ENCODE measurements around the gene S100A2. TPM values are rescaled to one million over a fixed set of nuclear protein-coding genes. Genes with fewer than 3 reads are reported as not detected.

Gene S100A2
- total RNA-seq, 1 donor from 2014 or later: not detected

DNA sequence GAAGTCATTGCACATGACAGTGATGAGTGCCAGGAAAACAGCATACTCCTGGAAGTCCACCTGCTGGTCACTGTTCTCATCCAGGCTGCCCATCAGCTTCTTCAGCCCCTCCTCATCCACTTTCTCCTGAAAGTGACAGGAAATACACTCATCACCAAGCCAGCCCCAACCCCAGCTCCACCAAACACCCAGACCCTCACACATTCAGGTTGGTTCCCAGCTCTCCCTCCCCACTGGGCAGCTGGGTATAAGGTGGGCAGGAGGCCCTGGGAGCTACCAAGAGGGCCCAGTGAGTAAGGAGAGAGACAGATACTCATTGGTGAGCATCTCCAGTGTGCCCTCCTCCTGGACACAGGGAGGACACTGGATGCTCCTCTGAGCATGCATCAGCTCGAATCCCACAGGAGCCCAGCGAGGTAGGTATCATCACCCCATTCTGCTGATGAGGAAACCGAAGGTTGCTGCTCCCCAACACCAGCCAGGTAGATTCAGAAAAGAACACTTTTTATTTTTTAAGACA lies 4.1 kb downstream of the S100A2 start:
- Histone ChIP-seq H3K27me3 (no peaks in the 10 kb centered on the region), H3K4me3 (no peak overlapping the region), H3K4me1 (peaks cover 7 to 13% of the 10 kb centered on the region in 2 donors), H3K9me3 (no peaks in the 10 kb centered on the region), H3K36me3 (no peaks in the 10 kb centered on the region), H3K27ac (no peak overlapping the region)
- TF ChIP-seq, protein P1, sequence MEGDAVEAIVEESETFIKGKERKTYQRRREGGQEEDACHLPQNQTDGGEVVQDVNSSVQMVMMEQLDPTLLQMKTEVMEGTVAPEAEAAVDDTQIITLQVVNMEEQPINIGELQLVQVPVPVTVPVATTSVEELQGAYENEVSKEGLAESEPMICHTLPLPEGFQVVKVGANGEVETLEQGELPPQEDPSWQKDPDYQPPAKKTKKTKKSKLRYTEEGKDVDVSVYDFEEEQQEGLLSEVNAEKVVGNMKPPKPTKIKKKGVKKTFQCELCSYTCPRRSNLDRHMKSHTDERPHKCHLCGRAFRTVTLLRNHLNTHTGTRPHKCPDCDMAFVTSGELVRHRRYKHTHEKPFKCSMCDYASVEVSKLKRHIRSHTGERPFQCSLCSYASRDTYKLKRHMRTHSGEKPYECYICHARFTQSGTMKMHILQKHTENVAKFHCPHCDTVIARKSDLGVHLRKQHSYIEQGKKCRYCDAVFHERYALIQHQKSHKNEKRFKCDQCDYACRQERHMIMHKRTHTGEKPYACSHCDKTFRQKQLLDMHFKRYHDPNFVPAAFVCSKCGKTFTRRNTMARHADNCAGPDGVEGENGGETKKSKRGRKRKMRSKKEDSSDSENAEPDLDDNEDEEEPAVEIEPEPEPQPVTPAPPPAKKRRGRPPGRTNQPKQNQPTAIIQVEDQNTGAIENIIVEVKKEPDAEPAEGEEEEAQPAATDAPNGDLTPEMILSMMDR (IDR thresholded peaks at IDR 0.05): no peak
- intact Hi-C loops (cut with DNase I): no loop called here
- no peak for DNase-seq (ENCODE audit: low spot score in 2 of 2)

DNA sequence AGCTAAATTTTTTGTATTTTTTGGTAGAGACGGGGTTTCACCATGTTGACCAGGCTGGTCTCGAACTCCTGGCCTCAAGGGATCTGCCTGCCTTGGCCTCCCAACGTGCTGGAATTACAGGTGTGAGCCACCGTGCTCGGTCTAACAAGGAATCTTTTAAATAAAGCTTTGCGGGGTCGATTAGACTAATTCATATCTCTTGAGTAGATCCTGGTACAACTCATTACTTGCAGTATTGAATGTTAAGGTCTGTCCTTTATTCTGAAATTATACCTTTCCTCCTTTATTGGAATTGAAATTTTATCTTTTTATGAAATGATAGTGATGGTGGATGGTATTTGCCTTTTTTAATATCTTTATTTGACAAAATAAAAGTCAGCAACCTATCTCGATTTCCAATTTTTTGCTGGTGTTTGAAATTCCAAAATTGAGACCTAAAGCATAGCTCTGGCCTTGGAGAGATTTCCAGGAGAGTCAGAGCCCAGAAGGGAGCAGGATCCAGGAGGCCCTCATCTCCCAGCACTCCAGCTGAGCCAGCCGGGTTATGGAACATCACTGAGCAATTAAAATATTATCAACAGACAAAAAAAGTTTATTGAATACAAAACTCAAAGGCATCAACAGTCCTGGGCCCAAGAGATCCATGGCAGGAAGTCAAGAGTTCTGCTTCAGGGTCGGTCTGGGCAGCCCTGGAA lies 4.7 kb downstream of the S100A2 start:
- no peak overlapping the region for H3K4me3 ChIP-seq
- H3K27ac ChIP-seq: no peak overlapping the region
- no peaks in the 10 kb centered on the region for H3K9me3 ChIP-seq
- DNase-seq (ENCODE audit: low spot score in 2 of 2): no peak
- TF ChIP-seq, protein P1 (IDR thresholded peaks at IDR 0.05): no peak
- peaks cover 3 to 8% of the 10 kb centered on the region in 2 donors for H3K4me1 ChIP-seq
- H3K36me3 ChIP-seq: no peaks in the 10 kb centered on the region
- H3K27me3 ChIP-seq: no peaks in the 10 kb centered on the region
- intact Hi-C loops (cut with DNase I): no loop called here

DNA sequence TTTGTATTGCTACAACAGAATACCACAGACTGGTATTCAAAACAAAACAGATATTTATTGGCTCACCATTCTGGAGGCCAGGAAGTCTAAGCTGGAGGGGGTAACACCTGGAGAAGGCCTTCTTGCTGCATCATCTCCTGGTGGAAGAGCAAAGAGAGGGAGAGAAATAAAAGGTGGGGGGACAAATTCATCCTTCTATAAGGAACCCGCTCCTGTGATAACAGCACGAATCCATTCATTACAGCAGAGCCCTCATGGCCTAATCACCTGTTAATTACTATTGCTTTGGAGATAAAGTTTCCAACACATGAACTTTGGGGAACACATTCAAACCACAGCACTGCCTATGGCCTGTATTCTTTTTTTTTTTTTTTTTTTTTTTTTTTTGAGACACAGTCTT lies 5.4 kb downstream of the S100A2 start:
- no peak for DNase-seq (ENCODE audit: low spot score in 2 of 2)
- TF ChIP-seq, protein P1 (IDR thresholded peaks at IDR 0.05): no peak
- intact Hi-C loops (cut with DNase I): no loop called here

DNA sequence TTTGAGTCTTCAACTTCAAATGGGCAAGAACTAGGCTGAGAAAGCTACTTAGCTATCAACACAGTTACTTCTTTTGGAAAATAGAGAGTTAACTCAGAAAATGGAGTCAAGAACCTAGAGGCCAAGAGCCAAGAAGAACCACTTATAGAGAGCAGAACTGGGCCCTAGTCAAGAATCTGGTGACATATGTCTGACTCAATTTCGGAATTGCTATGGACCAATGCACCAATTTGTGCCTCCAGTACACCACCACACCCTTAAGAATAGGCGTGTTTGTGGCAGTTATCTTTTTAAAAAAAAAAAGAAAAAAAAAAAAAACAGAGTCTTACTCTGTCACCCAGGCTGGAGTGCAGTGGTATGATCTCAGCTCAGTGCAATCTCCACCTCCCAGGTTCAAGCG lies 7.8 kb downstream of the S100A2 start:
- Histone ChIP-seq H3K4me1 (peaks cover 17 to 18% of the 10 kb centered on the region in 2 donors), H3K4me3 (no peak overlapping the region), H3K9me3 (no peaks in the 10 kb centered on the region), H3K36me3 (no peaks in the 10 kb centered on the region), H3K27me3 (no peaks in the 10 kb centered on the region), H3K27ac (no peak overlapping the region)
- no peak for DNase-seq (ENCODE audit: low spot score in 2 of 2)
- TF ChIP-seq, protein P1 (IDR thresholded peaks at IDR 0.05): no peak
- intact Hi-C loops (cut with DNase I): no loop called here

More for the DNA sequence above, 5.4 kb downstream of the S100A2 start:
- H3K36me3 ChIP-seq: no peaks in the 10 kb centered on the region
- peaks cover 0 to under 1% of the 10 kb centered on the region in 2 donors for H3K4me1 ChIP-seq
- H3K27ac ChIP-seq: no peak overlapping the region
- no peaks in the 10 kb centered on the region for H3K9me3 ChIP-seq
- H3K4me3 ChIP-seq: no peak overlapping the region
- H3K27me3 ChIP-seq: no peaks in the 10 kb centered on the region

DNA sequence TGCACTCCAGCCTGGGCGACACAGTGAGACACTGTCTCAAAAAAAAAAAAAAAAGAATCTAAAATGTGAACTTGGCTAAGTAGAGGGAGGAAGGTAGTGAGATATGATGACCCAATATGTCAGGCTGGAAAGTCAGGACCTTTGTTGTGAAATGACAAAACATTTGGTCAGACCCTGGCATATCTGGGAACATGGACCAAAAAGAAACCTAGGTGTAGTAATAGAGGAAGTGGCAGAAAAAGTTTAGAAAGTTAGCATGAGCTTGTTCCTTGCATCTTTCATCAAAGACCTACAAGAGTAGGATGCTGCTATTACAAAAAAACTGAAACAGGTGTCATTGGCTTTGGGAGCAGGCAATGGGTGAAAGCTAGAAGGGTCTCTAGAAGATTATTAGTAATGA lies 9.3 kb downstream of the S100A2 start:
- H3K4me1 ChIP-seq: peaks cover 17 to 20% of the 10 kb centered on the region in 2 donors
- intact Hi-C loops (cut with DNase I): no loop called here
- no peaks in the 10 kb centered on the region for H3K36me3 ChIP-seq
- TF ChIP-seq, protein P1 (IDR thresholded peaks at IDR 0.05): no peak
- no peak for DNase-seq (ENCODE audit: low spot score in 2 of 2)
- H3K27ac ChIP-seq: no peak overlapping the region
- H3K9me3 ChIP-seq: no peaks in the 10 kb centered on the region
- H3K27me3 ChIP-seq: no peaks in the 10 kb centered on the region
- no peak overlapping the region for H3K4me3 ChIP-seq

Measured in ascending aorta (tissue), 2 donors.